K562 (cell line): ENCODE data around the gene LENG9. TPM values are rescaled to one million over a fixed set of nuclear protein-coding genes. Genes with fewer than 3 reads are reported as not detected.

ENCODE experiments used
- ATAC-seq: fragments of 200-7000 bp; cut with Tn5 transposase; 3 replicates; pipeline ENCODE4 v1.9.1; 2020; ENCODE audit warnings: moderate library complexity
- BruUV-seq: library from RNA; stranded (reverse); fragments of 400-500 nt; replicated peaks from 2 replicates; lab custom pipeline; 2021; lab: Mats Ljungman, UMichigan
- CTCF ChIA-PET: fragments of 300-600 bp; formaldehyde crosslinking; extraction: SDS; loops from one replicate; lab custom pipeline; 2021; ENCODE audit warnings: low intra/inter-chr PET ratio; lab: Yijun Ruan, JAX
- POLR2A ChIA-PET: fragments of 300-600, 350-650 bp; sonication (Branson Sonifier 250); formaldehyde crosslinking; extraction: SDS; loops from one replicate; lab custom pipeline; 2021; ENCODE audit warnings: antibody characterized with exemption, inconsistent platforms; lab: Yijun Ruan, JAX
- DNase-seq, 4 experiments: peaks; one replicate each; pipeline versions ENCODE4 v3.0.0 to v3.0.0-alpha.2; 2011 to 2018; ENCODE audit warnings: low spot score in 3 of 4, mixed read lengths in 3 of 4; ENCODE audit errors: extremely low read depth in 1 of 4
- FAIRE-seq: peaks from 2 replicates; lab custom pipeline; 2011; peaks lifted over from hg19 to GRCh38; lab: Jason Lieb, UNC
- H2AFZ ChIP-seq: 2 replicates; pipeline ENCODE4 v1.6.0; 2011; ENCODE audit warnings: low read depth, low read length, control low read depth, inconsistent platforms
- H3K27ac ChIP-seq: fragments of 200-600 bp; 3 replicates; pipeline ENCODE4 v1.8.0; 2011; ENCODE audit warnings: low read depth, mild to moderate bottlenecking, control low read depth, inconsistent platforms, low read length, moderate library complexity, mixed read lengths; ENCODE audit errors: extremely low read depth
- H3K27me3 ChIP-seq, 2 experiments: fragments of 300-600 bp in 1 of 2; 2 replicates in 1 of 2; 3 replicates in 1 of 2; pipeline versions ENCODE4 v1.6.0 to v1.8.0; 2011; ENCODE audit warnings: inconsistent platforms in 2 of 2, low read length in 2 of 2, mild to moderate bottlenecking in 1 of 2, mixed read lengths in 1 of 2, moderate library complexity in 1 of 2; ENCODE audit not compliant: control insufficient read depth in 2 of 2, insufficient read depth in 2 of 2
- H3K36me3 ChIP-seq: fragments of 300-600 bp; 3 replicates; pipeline ENCODE4 v1.8.0; 2011; ENCODE audit warnings: mild to moderate bottlenecking, low read length, inconsistent platforms; ENCODE audit not compliant: control insufficient read depth, insufficient read depth
- H3K4me1 ChIP-seq, 2 experiments: fragments of 200-600 bp in 1 of 2; replicated peaks in 1 of 2; 2 replicates in 1 of 2; 3 replicates in 1 of 2; pipeline versions ENCODE4 v1.5.1 to v1.8.0; 2011; ENCODE audit warnings: inconsistent platforms in 2 of 2, low read length in 2 of 2, mild to moderate bottlenecking in 1 of 2, mixed read lengths in 1 of 2, moderate library complexity in 1 of 2; ENCODE audit not compliant: control insufficient read depth in 2 of 2, insufficient read depth in 2 of 2
- H3K4me2 ChIP-seq: 2 replicates; pipeline ENCODE4 v1.6.1; 2011; ENCODE audit warnings: low read length, control low read depth, inconsistent platforms, mixed read lengths; ENCODE audit not compliant: insufficient read depth
- H3K4me3 ChIP-seq: fragments of 200-600 bp; sonication (generic), shearing (Covaris generic); 2 replicates; pipeline ENCODE4 v1.5.1; 2016; ENCODE audit warnings: control low read depth, inconsistent platforms
- H3K79me2 ChIP-seq: fragments of 200-600 bp; 3 replicates; pipeline ENCODE4 v1.8.0; 2011; ENCODE audit warnings: low read length, inconsistent platforms; ENCODE audit not compliant: control insufficient read depth, insufficient read depth
- H3K9ac ChIP-seq, 2 experiments: 2 replicates each; pipeline versions ENCODE4 v1.6.0 to v1.6.1; 2011; ENCODE audit warnings: low read depth in 2 of 2, low read length in 2 of 2, control low read depth in 1 of 2, inconsistent platforms in 1 of 2, mild to moderate bottlenecking in 1 of 2, mixed read lengths in 1 of 2; ENCODE audit not compliant: insufficient read depth in 1 of 2
- H3K9me1 ChIP-seq: one replicate; pipeline ENCODE4 v1.6.0; 2011; ENCODE audit warnings: inconsistent platforms, mild to moderate bottlenecking, low read length, moderate library complexity; ENCODE audit not compliant: control insufficient read depth, insufficient read depth
- H3K9me3 ChIP-seq: replicated peaks from 2 replicates; pipeline ENCODE4 v1.5.1; 2011; ENCODE audit warnings: low read depth, low read length, inconsistent platforms; ENCODE audit not compliant: control insufficient read depth, insufficient read depth
- H4K20me1 ChIP-seq: replicated peaks from 2 replicates; pipeline ENCODE4 v1.6.1; 2011; ENCODE audit warnings: low read length, inconsistent platforms, mixed read lengths; ENCODE audit not compliant: control insufficient read depth, insufficient read depth
- CEBPG ChIP-seq, 3 experiments: fragments of 200-800 bp in 1 of 3; sonication (Bioruptor generic) in 1 of 3; sonication (generic) in 1 of 3; formaldehyde crosslinking in 1 of 3; IDR thresholded peaks in 2 of 3; conservative IDR thresholded peaks in 1 of 3; 2 replicates each; pipeline versions ENCODE4 v1.6.1 to v1.8.0; 2016 to 2022; ENCODE audit warnings: missing compliant biosample characterization in 2 of 3, missing genetic modification characterization in 2 of 3, mild to moderate bottlenecking in 1 of 3, missing genetic modification reagents in 1 of 3
- PHF8 ChIP-seq: fragments of 200-600 bp; sonication (generic); IDR thresholded peaks from 2 replicates; pipeline ENCODE4 v1.6.1; 2012; ENCODE audit warnings: mixed run types, mild to moderate bottlenecking, inconsistent platforms, low read length, moderate library complexity, borderline replicate concordance
- POLR2G ChIP-seq: fragments of 200-400 bp; formaldehyde crosslinking; IDR thresholded peaks from 2 replicates; pipeline ENCODE4 v1.6.1; 2017; ENCODE audit warnings: low read depth, mild to moderate bottlenecking, antibody characterized with exemption, low read length, moderate library complexity
- SAFB2 ChIP-seq: fragments of 200-400 bp; formaldehyde crosslinking; IDR thresholded peaks from 2 replicates; pipeline ENCODE4 v1.6.1; 2018; ENCODE audit warnings: borderline replicate concordance, low read length, low read depth, moderate library complexity; ENCODE audit not compliant: severe bottlenecking
- ZKSCAN8 ChIP-seq: fragments of 200-800 bp; sonication (Bioruptor generic); IDR thresholded peaks from 2 replicates; pipeline ENCODE4 v1.6.1; 2016; ENCODE audit warnings: missing genetic modification characterization, missing compliant biosample characterization
- WGBS: fragments of 100-300 bp; shearing (Covaris generic); methylation state at CpG from one replicate; pipeline ENCODE4 v1.1.6; 2016; ENCODE audit warnings: low coverage, mixed read lengths; ENCODE audit not compliant: insufficient coverage; ENCODE audit errors: missing lambda C conversion rate; 5-methylcytosine and 5-hydroxymethylcytosine counted together
- in situ Hi-C: fragments of 300-500 bp; cut with MboI; formaldehyde crosslinking; loops from 4 replicates; pipeline ENCODE4 v1.15.0; 2018; ENCODE audit warnings: inconsistent platforms, mixed read lengths
- intact Hi-C: fragments of 100-400 bp; cut with micrococcal nuclease; formaldehyde crosslinking; loops from 2 replicates; pipeline ENCODE4 v1.14.2; 2022
- polyA plus RNA-seq, 8 experiments: library from polyadenylated mRNA; depleted of rRNA in 4 of 8; stranded (reverse) in 5 of 8; unstranded in 3 of 8; fragments of >200 nt; fragmentation: Nextera tagmentation in 2 of 8; fragmentation: Illumina TruSeq in 1 of 8; extraction: Ambion mirVana in 2 of 8; extraction: Trizol in 1 of 8; gene quantifications; 2 replicates each; pipeline versions ENCODE4 v1.2.1 to v1.2.3, GENCODE V29; 2011 to 2014; ENCODE audit warnings: inconsistent platforms in 1 of 8, missing spikeins in 1 of 8
- total RNA-seq, 7 experiments: library from RNA; depleted of rRNA in 6 of 7; stranded (reverse); fragments of >200 nt in 6 of 7; fragmentation: Illumina TruSeq in 2 of 7; extraction: Trizol in 2 of 7; gene quantifications; 2 replicates each; pipeline versions ENCODE4 v1.2.1 to v1.2.3, GENCODE V29; 2011 to 2021; ENCODE audit warnings: low replicate concordance in 1 of 7

LENG9 gene
- total and polyA plus RNA-seq, 9 of the 15 experiments (the other 6 are each of a cell fraction or from before 2014, with no cell fraction given): 0.06 to 0.64 (median 0.33) TPM; not detected in 1

GRCh38 chr19:54427586-54427985, 36.0 kb downstream of the LENG9 start (continued):
- TF ChIP-seq ZKSCAN8 (no peak), CEBPG (CRISPR knock-in tag; IDR thresholded peaks at IDR 0.05) (no peak), CEBPG (tag; conservative IDR thresholded peaks at IDR 0.05 in 1 of 2, IDR thresholded peaks at IDR 0.05 in 1 of 2) (no peak), SAFB2 (no peak)

- no TSS peak for BruUV-seq
- peak in 2 of 4 experiments; percentile 5 to 7 for DNase-seq
- 2% methylated on average over 15 of the region's 17 CpGs for WGBS
- Histone ChIP-seq H3K9me3 (no peaks in the 10 kb centered on the region), H3K27me3 (peaks cover 29 to 63% of the 10 kb centered on the region in 2 experiments; a peak in 4 of 5 replicates), H3K79me2 (no peaks in the 10 kb centered on the region), H3K9me1 (no peaks in the 10 kb centered on the region), H3K4me2 (no peak overlapping the region), H3K36me3 (no peaks in the 10 kb centered on the region), H3K27ac (no peak overlapping the region), H3K4me3 (no peak overlapping the region), H4K20me1 (0 out of 2 replicates have a peak, but pooled peaks cover 4% of the 10 kb centered on the region), H3K4me1 (peaks cover 0 to 31% of the 10 kb centered on the region in 2 experiments; a peak in 2 of 5 replicates), H2AFZ (no peak overlapping the region), H3K9ac (peak overlapping the region in 1 of 2 experiments; percentile 42; a peak in 1 of 4 replicates)
- FAIRE-seq: no peak
- POLR2A ChIA-PET: interaction anchor here (0.6 kb wide), 1 partner anchor 47 kb away, joined by 3 read pairs; no protein-coding TSS in a partner anchor
- intact Hi-C loops: no loop called here
- TF ChIP-seq PHF8 (no peak), POLR2G (peak; percentile 49; the same call in 1 of the 2 replicates)
- CTCF ChIA-PET: no interaction called here
- ATAC-seq: no peak
- in situ Hi-C loops: no loop called here
Observed at GRCh38 chr19:54426291-54426931, 37.2 kb downstream of the LENG9 start.
